ENCODE data around the gene JAG2. TPM values are rescaled to one million over a fixed set of nuclear protein-coding genes. Genes with fewer than 3 reads are reported as not detected.

Gene JAG2
- total and polyA plus RNA-seq, 2 of the 4 experiments (the other 2 are of a cell fraction) = 0.18 to 0.58 TPM

DNA sequence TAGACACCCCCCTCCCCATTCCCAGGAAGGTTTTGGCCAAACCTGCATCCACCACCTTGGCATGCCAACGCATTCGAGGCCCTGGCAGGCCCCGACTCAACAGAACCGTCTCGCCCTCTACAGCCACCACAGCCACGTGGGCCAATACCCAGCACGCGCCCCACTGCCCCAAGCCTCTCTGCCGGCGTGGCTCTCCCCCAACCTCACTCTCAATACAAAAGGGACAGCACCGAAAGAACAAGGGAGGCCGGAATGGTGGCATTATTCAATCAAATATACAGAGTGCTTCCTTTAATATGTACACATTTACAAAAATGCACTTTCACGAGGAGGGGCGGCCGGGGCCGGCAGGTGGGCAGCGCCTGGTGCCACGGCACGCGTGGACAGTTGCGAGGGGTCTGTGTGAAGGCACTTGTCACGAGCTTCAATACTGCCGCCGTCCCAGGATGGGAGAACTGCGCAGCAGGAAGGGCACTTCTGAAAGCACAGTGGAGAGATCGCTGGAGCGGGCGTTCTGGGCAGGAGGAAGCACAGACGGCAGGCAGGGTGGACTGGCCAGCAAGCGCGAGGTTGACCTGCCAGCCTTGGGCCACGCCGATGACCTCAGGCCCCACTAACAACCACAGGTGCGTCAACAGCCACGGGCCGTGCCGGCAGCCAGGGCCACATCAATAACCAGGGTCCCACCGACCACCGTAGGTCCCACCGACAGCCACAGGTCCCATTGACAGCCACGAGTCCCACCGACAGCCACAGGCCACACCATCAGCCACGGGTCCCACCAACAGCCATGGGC is 26.9 kb downstream of the JAG2 start:
- Histone ChIP-seq H3K4me2 (ENCODE audit: low read depth, low read length) (no peak overlapping the region), H3K14ac (replicated peaks; ENCODE audit: low read depth, low read length) (no peak overlapping the region), H3K36me3 (ENCODE audit: control insufficient read depth, insufficient read depth, low read length) (no peaks in the 10 kb centered on the region), H2AK5ac (ENCODE audit: low read depth, low read length) (no peak overlapping the region), H3K9me3 (ENCODE audit: control insufficient read depth, insufficient read depth, low read length) (peaks cover 14% of the 10 kb centered on the region), H2BK120ac (ENCODE audit: low read depth, low read length) (no peak overlapping the region), H3K4me1 (ENCODE audit: control insufficient read depth, insufficient read depth, low read length) (no peaks in the 10 kb centered on the region), H4K5ac (ENCODE audit: low read depth, low read length) (no peak overlapping the region), H2AFZ (replicated peaks; ENCODE audit: low read length, poor library complexity) (no peak overlapping the region), H4K20me1 (ENCODE audit: insufficient read depth, low read length) (no peaks in the 10 kb centered on the region), H2BK20ac (ENCODE audit: low read depth, low read length) (no peak overlapping the region), H3K9ac (ENCODE audit: low read depth, low read length) (no peak overlapping the region), H3K79me1 (ENCODE audit: low read depth in 1 of 2, low read length in 2 of 2) (no peaks in the 10 kb centered on the region), H4K91ac (ENCODE audit: insufficient read depth, low read depth, low read length) (no peak overlapping the region), H2AK9ac (replicated peaks; ENCODE audit: low read depth, low read length, poor library complexity) (no peak overlapping the region), H3K27me3 (ENCODE audit: control insufficient read depth, insufficient read depth, low read length) (no peaks in the 10 kb centered on the region; the same call in 1 of the 2 replicates), H3K4me3 (ENCODE audit: insufficient read depth, low read depth, low read length) (no peak overlapping the region), H2BK15ac (ENCODE audit: low read depth, low read length) (no peak overlapping the region), H3K56ac (ENCODE audit: extremely low read depth, insufficient read depth, low read length) (no peak overlapping the region), H3K27ac (ENCODE audit: insufficient read depth, low read length) (no peak overlapping the region), H3K9me1 (ENCODE audit: insufficient read depth, low read length) (no peaks in the 10 kb centered on the region), H3K4ac (ENCODE audit: low read depth, low read length) (no peak overlapping the region), H4K8ac (ENCODE audit: low read depth in 2 of 2, low read length in 2 of 2) (no peak overlapping the region), H2BK5ac (ENCODE audit: low read depth, low read length, poor library complexity, severe bottlenecking) (no peak overlapping the region), H3K18ac (ENCODE audit: low read depth, low read length) (no peak overlapping the region), H3K23ac (ENCODE audit: low read depth, low read length) (no peak overlapping the region)
- in situ Hi-C loops (cut with MboI; ENCODE audit: low sequenced_read_pairs) = no loop called here
- no peak for DNase-seq
- intact Hi-C loops (cut with micrococcal nuclease) = no loop called here
- BruUV-seq (replicated peaks) = no TSS peak
- dilution Hi-C loops (cut with HindIII; ENCODE audit: low sequenced_read_pairs, unreplicated experiment) = no loop called here
- POLR2A ChIA-PET (ENCODE audit: unreplicated experiment) = no interaction called here
- no peak for ATAC-seq (ENCODE audit: low read depth)
- CTCF ChIA-PET = no interaction called here
- TF ChIP-seq CHD1 (IDR thresholded peaks at IDR 0.05; ENCODE audit: low read depth, low read length) = no peak
- TF ChIP-seq BHLHE40 (IDR thresholded peaks at IDR 0.05; ENCODE audit: low read depth, low read length) = no peak
- 85% methylated on average over 33 of the region's 43 CpGs; no CpG with 5 or more reads in 1 of the 2 experiments for WGBS, 2 experiments (ENCODE audit: extremely low coverage in 2 of 2, insufficient read length in 1 of 2)

Data from IMR-90 (cell line).